Neural cell (in vitro differentiated cells): ENCODE measurements around the gene CCNK. TPM values are rescaled to one million over a fixed set of nuclear protein-coding genes. Genes with fewer than 3 reads are reported as not detected.

ENCODE experiments used
- H2AFZ ChIP-seq: fragments of 200-600, 300-800 bp; sonication (generic), shearing (Covaris generic); 2 replicates; pipeline ENCODE4 v1.6.0; 2014; ENCODE audit warnings: low read depth, mild to moderate bottlenecking, antibody characterized with exemption, low read length, moderate library complexity
- H3F3A ChIP-seq: fragments of 200-600 bp; shearing (Covaris generic); 2 replicates; pipeline ENCODE4 v1.6.1; 2016; ENCODE audit warnings: mild to moderate bottlenecking, moderate library complexity, mixed read lengths, antibody characterized with exemption, low read length; ENCODE audit not compliant: insufficient read depth, poor library complexity, severe bottlenecking
- H3K27ac ChIP-seq: fragments of 200-600, 300-800 bp; sonication (generic), shearing (Covaris generic); 2 replicates; pipeline ENCODE4 v1.5.1; 2014; ENCODE audit warnings: mild to moderate bottlenecking, low read length, moderate library complexity
- H3K27me3 ChIP-seq: fragments of 300-800, 200-600 bp; sonication (generic), shearing (Covaris generic); 2 replicates; pipeline ENCODE4 v1.6.0; 2014; ENCODE audit warnings: mild to moderate bottlenecking, low read depth, low read length, moderate library complexity; ENCODE audit not compliant: insufficient read depth
- H3K36me3 ChIP-seq: fragments of 300-800, 200-600 bp; sonication (generic), shearing (Covaris generic); 2 replicates; pipeline ENCODE4 v1.5.1; 2014; ENCODE audit warnings: mild to moderate bottlenecking, antibody characterized with exemption, low read length, moderate library complexity; ENCODE audit not compliant: insufficient read depth
- H3K4me2 ChIP-seq: fragments of 300-800, 200-600 bp; sonication (generic), shearing (Covaris generic); 2 replicates; pipeline ENCODE4 v1.6.0; 2014; ENCODE audit warnings: mild to moderate bottlenecking, low read length
- H3K4me3 ChIP-seq: fragments of 300-800, 200-600 bp; sonication (generic), shearing (Covaris generic); 2 replicates; pipeline ENCODE4 v1.5.1; 2014; ENCODE audit warnings: mild to moderate bottlenecking, low read length, moderate library complexity
- H3K79me2 ChIP-seq: fragments of 200-600 bp; shearing (Covaris generic); replicated peaks from 2 replicates; pipeline ENCODE4 v1.6.0; 2014; ENCODE audit warnings: mild to moderate bottlenecking, low read length, moderate library complexity; ENCODE audit not compliant: insufficient read depth
- H3K9ac ChIP-seq: fragments of 300-800, 200-600 bp; sonication (generic), shearing (Covaris generic); 2 replicates; pipeline ENCODE4 v1.6.1; 2016; ENCODE audit warnings: mild to moderate bottlenecking, low read length, mixed read lengths
- H3K9me2 ChIP-seq: fragments of 200-600 bp; shearing (Covaris generic); 2 replicates; pipeline ENCODE4 v1.6.1; 2016; ENCODE audit warnings: mild to moderate bottlenecking, low read length, mixed read lengths; ENCODE audit not compliant: insufficient read depth
- H3K9me3 ChIP-seq: fragments of 200-600, 300-800 bp; sonication (generic), shearing (Covaris generic); 2 replicates; pipeline ENCODE4 v1.6.1; 2016; ENCODE audit warnings: mild to moderate bottlenecking, mixed run types, low read length, moderate library complexity, mixed read lengths
- H4K20me1 ChIP-seq: fragments of 200-600 bp; shearing (Covaris generic); 2 replicates; pipeline ENCODE4 v1.6.1; 2016; ENCODE audit warnings: mild to moderate bottlenecking, mixed run types; ENCODE audit not compliant: insufficient read depth
- EP300 ChIP-seq: fragments of 450-650 bp; conservative IDR thresholded peaks from 2 replicates; pipeline ENCODE4 v1.6.1; 2014; ENCODE audit warnings: antibody characterized with exemption, mild to moderate bottlenecking, moderate library complexity; ENCODE audit not compliant: poor library complexity, severe bottlenecking
- EZH2 ChIP-seq: fragments of 200-600, 300-800 bp; shearing (Covaris generic), sonication (generic); IDR thresholded peaks from 2 replicates; pipeline ENCODE4 v1.6.1; 2014; ENCODE audit warnings: antibody characterized with exemption, low read length, borderline replicate concordance, mild to moderate bottlenecking; ENCODE audit not compliant: insufficient read depth, poor library complexity, severe bottlenecking
- MXI1 ChIP-seq: fragments of 450-650 bp; conservative IDR thresholded peaks from 2 replicates; pipeline ENCODE4 v1.6.1; 2014; ENCODE audit warnings: antibody characterized with exemption, mild to moderate bottlenecking; ENCODE audit not compliant: poor library complexity, severe bottlenecking
- POLR2AphosphoS5 ChIP-seq: IDR thresholded peaks from 2 replicates; pipeline ENCODE4 v1.6.1; 2012
- RAD21 ChIP-seq: fragments of 450-650 bp; conservative IDR thresholded peaks from 2 replicates; pipeline ENCODE4 v1.6.1; 2014; ENCODE audit warnings: antibody characterized with exemption, mild to moderate bottlenecking, moderate library complexity
- SMC3 ChIP-seq: fragments of 450-650 bp; conservative IDR thresholded peaks from 2 replicates; pipeline ENCODE4 v1.6.1; 2014; ENCODE audit warnings: antibody characterized with exemption, mild to moderate bottlenecking, moderate library complexity; ENCODE audit not compliant: poor library complexity
- TAF1 ChIP-seq: IDR thresholded peaks from 2 replicates; pipeline ENCODE4 v1.6.1; 2012; ENCODE audit warnings: low read depth
- polyA plus RNA-seq: library from polyadenylated mRNA; depleted of rRNA; stranded (reverse); fragments of >200 nt; gene quantifications from 2 replicates; pipeline ENCODE4 v1.2.3, GENCODE V29; 2014
- TF ChIP-seq, protein P1 (sequence below): IDR thresholded peaks from 2 replicates; pipeline ENCODE4 v1.6.1; 2012; ENCODE audit warnings: borderline replicate concordance
- TF ChIP-seq, protein P2 (sequence below): fragments of 450-650 bp; IDR thresholded peaks from 2 replicates; pipeline ENCODE4 v1.5.1; 2014; ENCODE audit warnings: antibody characterized with exemption, mild to moderate bottlenecking, moderate library complexity; ENCODE audit not compliant: poor library complexity, severe bottlenecking

CCNK gene
- polyA plus RNA-seq, 1 donor from 2014 or later = 11.2 TPM

DNA sequence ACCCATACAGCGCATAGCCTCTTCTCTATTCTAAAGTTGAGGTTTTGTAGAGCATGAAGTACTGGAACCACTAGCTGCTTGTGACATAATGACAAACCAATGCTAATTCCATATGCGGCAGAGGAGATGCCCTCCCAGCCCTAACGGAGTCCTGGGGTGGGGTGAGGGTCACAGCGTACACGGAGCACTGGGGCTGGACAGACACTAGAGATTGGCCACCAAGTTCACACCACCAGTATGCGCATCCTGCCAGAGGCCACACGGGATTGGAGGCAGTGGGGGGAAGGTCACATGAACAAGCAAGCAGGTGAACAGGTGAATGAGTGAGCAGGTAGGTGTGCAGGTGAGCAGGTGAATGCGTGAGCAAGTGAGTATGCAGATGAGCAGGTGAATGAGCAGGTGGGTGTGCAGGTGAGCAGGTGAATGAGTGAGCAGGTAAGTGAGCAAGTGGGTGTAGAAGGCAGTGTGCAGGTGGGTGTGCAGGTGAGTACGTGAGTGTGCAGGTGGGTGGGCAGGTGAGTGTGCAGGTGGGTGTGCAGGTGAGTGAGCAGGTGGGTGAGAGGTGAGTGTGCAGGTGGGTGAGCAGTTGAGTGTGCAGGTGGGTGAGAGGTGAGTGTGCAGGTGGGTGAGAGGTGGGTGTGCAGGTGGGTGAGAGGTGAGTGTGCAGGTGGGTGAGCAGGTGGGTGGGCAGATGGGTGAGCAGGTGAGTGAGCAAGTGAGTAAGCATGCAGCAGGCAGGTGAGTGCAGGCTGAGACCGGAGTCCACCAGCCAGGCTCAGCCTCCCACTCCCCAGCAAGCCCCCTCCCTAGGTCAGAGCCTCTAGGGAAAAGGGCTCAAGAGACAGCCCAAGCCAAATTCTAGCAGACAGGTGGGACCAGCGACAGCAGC, 70.1 kb downstream of the CCNK start:
- H3K79me2 ChIP-seq = peaks cover 17% of the 10 kb centered on the region
- H3K27ac ChIP-seq = no peak overlapping the region

GRCh38 chr14:99552021-99552553, 70.9 kb downstream of the CCNK start:
- H3F3A ChIP-seq = no peaks in the 10 kb centered on the region
- H3K9me2 ChIP-seq = no peaks in the 10 kb centered on the region
- H3K4me2 ChIP-seq = no peak overlapping the region
- no peaks in the 10 kb centered on the region for H4K20me1 ChIP-seq
- H2AFZ ChIP-seq = no peak overlapping the region
- H3K79me2 ChIP-seq = peaks cover 17% of the 10 kb centered on the region
- no peaks in the 10 kb centered on the region for H3K27me3 ChIP-seq
- no peaks in the 10 kb centered on the region for H3K9me3 ChIP-seq
- H3K27ac ChIP-seq = no peak overlapping the region
- no peak overlapping the region for H3K4me3 ChIP-seq
- no peak overlapping the region for H3K9ac ChIP-seq
- no peaks in the 10 kb centered on the region for H3K36me3 ChIP-seq
- TF ChIP-seq, protein P1, sequence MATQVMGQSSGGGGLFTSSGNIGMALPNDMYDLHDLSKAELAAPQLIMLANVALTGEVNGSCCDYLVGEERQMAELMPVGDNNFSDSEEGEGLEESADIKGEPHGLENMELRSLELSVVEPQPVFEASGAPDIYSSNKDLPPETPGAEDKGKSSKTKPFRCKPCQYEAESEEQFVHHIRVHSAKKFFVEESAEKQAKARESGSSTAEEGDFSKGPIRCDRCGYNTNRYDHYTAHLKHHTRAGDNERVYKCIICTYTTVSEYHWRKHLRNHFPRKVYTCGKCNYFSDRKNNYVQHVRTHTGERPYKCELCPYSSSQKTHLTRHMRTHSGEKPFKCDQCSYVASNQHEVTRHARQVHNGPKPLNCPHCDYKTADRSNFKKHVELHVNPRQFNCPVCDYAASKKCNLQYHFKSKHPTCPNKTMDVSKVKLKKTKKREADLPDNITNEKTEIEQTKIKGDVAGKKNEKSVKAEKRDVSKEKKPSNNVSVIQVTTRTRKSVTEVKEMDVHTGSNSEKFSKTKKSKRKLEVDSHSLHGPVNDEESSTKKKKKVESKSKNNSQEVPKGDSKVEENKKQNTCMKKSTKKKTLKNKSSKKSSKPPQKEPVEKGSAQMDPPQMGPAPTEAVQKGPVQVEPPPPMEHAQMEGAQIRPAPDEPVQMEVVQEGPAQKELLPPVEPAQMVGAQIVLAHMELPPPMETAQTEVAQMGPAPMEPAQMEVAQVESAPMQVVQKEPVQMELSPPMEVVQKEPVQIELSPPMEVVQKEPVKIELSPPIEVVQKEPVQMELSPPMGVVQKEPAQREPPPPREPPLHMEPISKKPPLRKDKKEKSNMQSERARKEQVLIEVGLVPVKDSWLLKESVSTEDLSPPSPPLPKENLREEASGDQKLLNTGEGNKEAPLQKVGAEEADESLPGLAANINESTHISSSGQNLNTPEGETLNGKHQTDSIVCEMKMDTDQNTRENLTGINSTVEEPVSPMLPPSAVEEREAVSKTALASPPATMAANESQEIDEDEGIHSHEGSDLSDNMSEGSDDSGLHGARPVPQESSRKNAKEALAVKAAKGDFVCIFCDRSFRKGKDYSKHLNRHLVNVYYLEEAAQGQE = no peak
- TF ChIP-seq TAF1 = no peak
- no peak for TF ChIP-seq POLR2AphosphoS5
- no peak for TF ChIP-seq EP300
- no peak for TF ChIP-seq MXI1
- TF ChIP-seq, protein P2, sequence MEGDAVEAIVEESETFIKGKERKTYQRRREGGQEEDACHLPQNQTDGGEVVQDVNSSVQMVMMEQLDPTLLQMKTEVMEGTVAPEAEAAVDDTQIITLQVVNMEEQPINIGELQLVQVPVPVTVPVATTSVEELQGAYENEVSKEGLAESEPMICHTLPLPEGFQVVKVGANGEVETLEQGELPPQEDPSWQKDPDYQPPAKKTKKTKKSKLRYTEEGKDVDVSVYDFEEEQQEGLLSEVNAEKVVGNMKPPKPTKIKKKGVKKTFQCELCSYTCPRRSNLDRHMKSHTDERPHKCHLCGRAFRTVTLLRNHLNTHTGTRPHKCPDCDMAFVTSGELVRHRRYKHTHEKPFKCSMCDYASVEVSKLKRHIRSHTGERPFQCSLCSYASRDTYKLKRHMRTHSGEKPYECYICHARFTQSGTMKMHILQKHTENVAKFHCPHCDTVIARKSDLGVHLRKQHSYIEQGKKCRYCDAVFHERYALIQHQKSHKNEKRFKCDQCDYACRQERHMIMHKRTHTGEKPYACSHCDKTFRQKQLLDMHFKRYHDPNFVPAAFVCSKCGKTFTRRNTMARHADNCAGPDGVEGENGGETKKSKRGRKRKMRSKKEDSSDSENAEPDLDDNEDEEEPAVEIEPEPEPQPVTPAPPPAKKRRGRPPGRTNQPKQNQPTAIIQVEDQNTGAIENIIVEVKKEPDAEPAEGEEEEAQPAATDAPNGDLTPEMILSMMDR = no peak
- TF ChIP-seq RAD21 = no peak
- TF ChIP-seq SMC3 = no peak

More for the DNA sequence above, 70.1 kb downstream of the CCNK start:
- TF ChIP-seq RAD21 (no peak), POLR2AphosphoS5 (no peak), MXI1 (no peak), EP300 (no peak), TAF1 (no peak), SMC3 (no peak), EZH2 (no peak)
- TF ChIP-seq, protein P1 = no peak
- TF ChIP-seq, protein P2 = no peak
- no peaks in the 10 kb centered on the region for H4K20me1 ChIP-seq
- no peaks in the 10 kb centered on the region for H3K36me3 ChIP-seq
- H3K27me3 ChIP-seq = no peaks in the 10 kb centered on the region
- H3K9me2 ChIP-seq = no peaks in the 10 kb centered on the region
- H3K4me3 ChIP-seq = no peak overlapping the region
- no peak overlapping the region for H3K4me2 ChIP-seq
- H3F3A ChIP-seq = no peaks in the 10 kb centered on the region
- no peak overlapping the region for H2AFZ ChIP-seq
- no peaks in the 10 kb centered on the region for H3K9me3 ChIP-seq
- no peak overlapping the region for H3K9ac ChIP-seq
